CD4-positive, alpha-beta T cell treated with Interferon alpha-2 for 1 hour (primary cell): Measurements from ENCODE around the gene KIF26A.

Source experiments
- DNase-seq, 2 donors: peaks; one replicate each; pipeline ENCODE4 v3.0.0-alpha.2; 2020 to 2022

KIF26A gene

DNA sequence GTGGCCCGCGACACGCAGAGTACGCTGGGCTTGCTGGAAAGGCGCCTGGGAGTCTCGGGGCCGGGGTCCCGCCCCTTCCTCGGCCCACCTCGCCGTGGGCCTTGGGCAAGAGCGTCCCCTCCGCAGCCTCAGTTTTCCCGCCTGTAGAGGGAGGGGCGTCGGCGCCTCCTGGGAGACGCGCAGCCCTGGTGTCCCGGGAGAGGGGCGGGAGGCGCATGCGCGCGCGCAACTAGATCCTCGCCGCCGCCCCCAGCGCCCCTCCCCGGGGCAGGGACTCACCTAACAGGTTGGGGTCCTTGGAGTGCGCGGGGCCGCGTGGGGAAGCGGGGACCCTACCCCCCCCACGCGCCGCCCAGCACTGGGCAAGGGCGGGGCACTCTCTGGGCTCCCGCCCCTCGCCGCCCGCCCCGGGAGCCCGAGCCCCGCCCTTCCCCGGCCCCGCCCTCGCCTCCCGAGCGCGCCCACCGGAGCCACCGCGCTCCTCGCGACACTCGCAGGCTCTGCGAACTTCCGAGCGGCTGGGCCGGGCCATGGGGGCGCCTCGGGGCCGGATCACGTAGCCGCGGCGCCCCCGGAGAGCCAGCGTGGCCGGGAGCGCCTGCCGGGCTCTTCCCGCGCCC, at the start of gene KIF26A:
TSS of gene KIF26A (plus strand) at position 490 of the 620 bp plus-strand sequence. CDS start 136 bp downstream, outside the sequence.
- DNase-seq: no peak

GRCh38 chr14:104090071-104090748, 48.2 kb upstream of the KIF26A start:
- no peak for DNase-seq

GRCh38 chr14:104091061-104091926, 47.1 kb upstream of the KIF26A start:
- no peak for DNase-seq

- DNase-seq: no peak
Measured at GRCh38 chr14:104091927-104092771, 46.2 kb upstream of the KIF26A start.

GRCh38 chr14:104092931-104093365, 45.4 kb upstream of the KIF26A start:
- DNase-seq: no peak

- peak in 1 of 2 donors; percentile 21 for DNase-seq
Measured at GRCh38 chr14:104093366-104094055, 44.9 kb upstream of the KIF26A start.

DNA sequence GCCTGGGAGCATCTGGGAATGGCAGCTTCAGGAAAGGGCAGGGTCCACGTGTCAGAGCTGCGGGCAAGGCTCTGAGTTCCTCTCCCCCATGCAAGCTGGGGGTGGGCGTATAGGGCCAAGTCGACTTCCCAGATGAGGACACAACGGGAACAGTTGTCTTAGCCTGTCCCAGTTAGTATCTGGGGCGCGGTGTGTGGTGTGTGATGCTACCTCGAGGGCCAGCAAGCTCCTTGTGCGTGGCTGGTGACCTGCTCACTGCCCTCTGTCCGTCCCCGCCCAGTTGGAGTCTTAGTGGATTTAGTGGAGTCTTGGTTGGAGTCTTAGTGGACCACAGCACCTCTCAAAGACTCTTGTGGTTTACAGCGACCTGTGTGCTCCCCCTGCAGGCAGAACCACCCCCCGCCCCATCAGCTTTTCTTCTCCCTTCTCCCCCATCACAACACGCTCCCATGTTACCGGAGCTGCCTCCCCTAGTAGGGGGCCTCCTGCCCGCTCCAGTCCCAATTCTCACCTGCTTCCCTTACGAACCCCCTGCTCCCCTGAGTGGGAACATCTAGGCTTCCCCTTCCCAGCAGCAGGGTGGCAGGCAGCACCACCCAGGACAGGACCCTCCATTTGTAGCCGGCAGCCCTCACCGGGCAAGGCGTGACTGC, 44.2 kb upstream of the KIF26A start:
- no peak for DNase-seq

DNA sequence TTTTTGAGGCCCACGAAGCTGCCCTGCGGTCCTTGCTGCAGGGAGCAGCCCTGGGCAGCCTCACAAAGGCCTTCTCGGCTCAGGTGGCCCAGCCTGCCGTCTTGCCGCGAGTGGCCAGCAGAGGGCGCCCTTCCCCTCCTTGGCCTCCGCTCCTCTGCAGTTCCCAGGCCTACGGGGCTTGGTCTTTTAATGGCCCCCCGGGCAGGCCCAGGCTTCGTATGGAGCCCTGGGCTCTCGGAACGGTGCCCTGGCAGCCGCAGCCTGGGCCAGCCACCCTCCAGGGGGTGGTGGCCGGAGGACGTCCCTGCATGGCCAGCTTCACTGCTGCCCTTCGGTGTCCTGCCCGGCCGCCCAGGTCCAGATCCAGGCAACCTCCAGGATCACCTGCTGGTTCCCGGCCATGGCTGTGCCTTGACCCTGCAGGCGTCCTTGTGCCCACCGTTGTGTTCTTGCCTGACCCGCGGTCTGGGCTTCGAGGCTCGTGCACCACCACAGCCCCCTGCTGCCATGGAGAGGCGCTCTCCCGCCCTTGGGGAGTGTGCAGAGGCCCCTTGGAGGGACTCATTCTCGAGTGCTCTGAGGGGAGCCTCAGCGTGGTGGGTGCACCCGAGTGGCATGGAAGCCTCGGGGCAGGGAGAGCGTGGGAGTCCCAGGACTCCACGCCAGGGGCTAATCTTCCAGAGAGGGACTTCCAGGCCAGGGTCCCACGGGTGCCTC, 43.5 kb upstream of the KIF26A start:
- DNase-seq: peak; percentile 44 to 68

DNA sequence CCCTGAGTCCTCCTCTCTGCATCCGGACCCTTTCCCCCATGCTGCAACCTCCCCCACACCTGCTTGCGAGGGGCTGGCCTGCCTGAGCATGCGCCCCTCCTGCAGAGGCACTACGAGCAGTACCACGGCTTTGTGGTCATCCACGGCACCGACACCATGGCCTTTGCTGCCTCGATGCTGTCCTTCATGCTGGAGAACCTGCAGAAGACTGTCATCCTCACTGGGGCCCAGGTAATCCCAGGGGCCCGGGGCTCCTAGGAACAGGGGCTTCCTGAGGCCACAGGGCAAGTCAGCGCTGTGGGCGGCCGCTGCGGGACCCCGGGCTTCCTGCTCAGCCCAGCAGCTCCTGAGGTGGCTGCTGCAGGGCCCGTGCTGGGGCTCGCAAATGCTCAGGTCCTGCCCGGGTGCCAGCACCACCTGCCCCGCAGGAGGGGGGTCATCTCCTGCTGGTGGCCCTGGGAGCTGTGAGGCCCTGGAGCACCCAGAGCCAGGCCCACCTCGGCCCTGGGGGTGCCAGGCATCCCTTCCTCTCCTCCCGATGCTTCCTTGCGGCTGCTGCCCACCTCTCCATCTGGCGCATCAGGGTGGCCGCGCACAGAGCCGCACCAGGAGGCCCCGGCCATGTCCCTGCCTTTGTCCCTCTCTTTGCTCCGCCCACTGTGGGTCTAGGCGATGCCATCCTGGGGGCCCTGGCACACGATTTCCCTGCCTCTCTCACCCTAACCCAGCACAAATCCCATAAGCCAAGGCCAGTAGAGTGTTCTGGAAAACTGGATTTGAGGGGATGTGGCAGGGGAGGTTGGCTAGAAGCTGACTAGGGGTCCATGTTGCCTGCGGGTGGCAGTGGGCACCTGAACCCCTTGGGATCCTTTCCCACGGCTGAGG, 42.7 kb upstream of the KIF26A start:
- DNase-seq: no peak

DNA sequence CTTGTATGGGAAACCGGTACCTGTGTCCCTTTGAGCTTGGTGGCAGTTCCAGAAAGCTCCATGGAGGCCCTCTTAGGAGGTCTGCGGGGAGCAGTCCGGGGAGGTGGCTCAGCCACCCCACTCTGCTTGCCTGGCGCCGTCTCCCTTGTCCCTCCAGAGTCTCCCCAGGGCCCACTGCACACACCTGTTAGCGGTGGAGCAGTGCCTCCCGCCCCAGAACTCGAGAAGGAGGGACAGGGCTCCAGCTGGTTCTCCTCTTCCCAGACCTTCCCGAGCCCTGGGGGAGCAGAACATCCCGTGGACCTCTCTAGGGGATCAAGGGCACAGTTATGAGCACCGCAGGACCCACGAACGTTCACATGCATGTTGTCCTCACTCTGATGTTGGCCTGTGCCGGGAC, 42.1 kb upstream of the KIF26A start:
- no peak for DNase-seq

- no peak for DNase-seq
Measured at GRCh38 chr14:104096751-104097700, 41.4 kb upstream of the KIF26A start.

DNA sequence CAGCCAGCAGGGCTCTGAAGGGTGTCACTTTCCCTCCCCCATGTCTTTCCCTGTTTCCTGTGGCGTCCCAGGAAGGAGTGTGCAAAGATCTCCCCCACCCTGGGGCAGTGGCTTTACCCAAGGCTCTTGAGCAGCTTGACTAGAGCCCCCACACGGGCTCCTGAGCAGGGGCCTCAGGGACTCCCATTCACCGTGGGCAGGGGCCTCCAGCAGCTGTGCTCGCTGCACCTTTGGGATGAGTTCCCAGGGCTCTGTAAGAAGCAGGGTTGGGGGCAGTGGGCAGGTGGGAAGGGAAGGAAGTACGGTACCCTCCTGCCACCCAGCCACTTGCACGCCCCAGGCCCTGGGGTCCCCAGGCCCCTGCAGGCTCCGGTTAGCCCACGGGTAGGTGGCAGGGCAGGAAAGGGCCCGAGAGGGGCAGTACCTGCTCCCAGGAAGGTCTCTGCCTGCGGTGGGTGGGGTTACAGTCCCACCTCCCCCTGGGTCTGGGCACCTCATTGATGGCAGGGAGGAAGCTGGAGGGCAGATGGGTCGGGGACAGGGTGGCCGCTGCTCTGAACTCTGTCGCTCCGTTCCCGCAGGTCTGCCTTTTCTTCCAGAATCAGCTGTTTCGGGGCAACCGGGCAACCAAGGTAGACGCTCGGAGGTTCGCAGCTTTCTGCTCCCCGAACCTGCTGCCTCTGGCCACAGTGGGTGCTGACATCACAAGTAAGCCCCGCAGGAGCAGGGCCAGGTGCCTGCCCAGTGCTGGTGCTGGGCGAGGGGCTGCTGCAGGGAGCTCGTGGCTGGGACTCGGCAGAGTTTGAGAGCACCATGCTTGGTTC, 39.9 kb upstream of the KIF26A start:
- no peak for DNase-seq

- no peak for DNase-seq
Measured at GRCh38 chr14:104099096-104100041, 39.0 kb upstream of the KIF26A start.

GRCh38 chr14:104100171-104101085, 38.0 kb upstream of the KIF26A start:
- DNase-seq: no peak

DNA sequence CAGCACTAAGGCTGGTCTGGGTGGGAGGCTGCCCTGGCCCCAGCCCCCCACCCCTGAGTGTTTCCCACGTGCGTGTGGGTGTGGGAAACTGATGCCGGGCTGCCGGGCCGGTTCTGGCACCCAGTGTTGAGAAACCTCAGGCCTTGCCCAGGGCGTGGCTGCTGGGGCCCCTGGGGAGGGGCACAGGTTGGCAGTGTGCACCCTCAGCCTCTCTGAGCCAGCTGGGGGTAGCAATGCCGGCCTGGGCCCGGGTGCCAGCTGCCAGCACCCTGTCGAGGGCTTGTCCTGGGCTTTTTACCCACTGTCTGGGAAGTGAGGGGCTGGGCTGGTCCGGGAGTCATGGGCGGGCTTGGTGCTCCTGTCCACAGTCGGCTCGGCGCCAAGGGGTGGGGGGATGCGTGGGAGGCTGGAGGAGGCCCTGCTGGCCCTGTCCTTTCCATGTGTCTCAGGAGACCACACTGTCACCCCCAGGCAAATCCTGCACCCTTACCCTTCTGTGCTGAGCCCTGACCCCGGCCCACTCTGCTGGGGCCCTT, 37.2 kb upstream of the KIF26A start:
- no peak for DNase-seq
